K562 (cell line): ENCODE results near the gene RTL10. TPM values are rescaled to one million over a fixed set of nuclear protein-coding genes. Genes with fewer than 3 reads are reported as not detected.

Experiments
- ARHGAP35 ChIP-seq: fragments of 450-650 bp; IDR thresholded peaks from 2 replicates; pipeline ENCODE4 v1.6.1; 2018; ENCODE audit not compliant: partially characterized antibody
- ARNT ChIP-seq, 2 experiments: fragments of 450-650 bp; IDR thresholded peaks; 2 replicates each; pipeline ENCODE4 v1.6.1; 2016; ENCODE audit warnings: mild to moderate bottlenecking in 1 of 2
- KDM4B ChIP-seq, 2 experiments: fragments of 450-650 bp in 1 of 2; sonication (generic) in 1 of 2; IDR thresholded peaks; 2 replicates each; pipeline ENCODE4 v1.6.1; 2016 to 2017; ENCODE audit warnings: borderline replicate concordance in 2 of 2, antibody characterized with exemption in 1 of 2, low read depth in 1 of 2, mild to moderate bottlenecking in 1 of 2
- RAD51 ChIP-seq: fragments of 450-650 bp; IDR thresholded peaks from 2 replicates; pipeline ENCODE4 v1.7.1; 2016; ENCODE audit warnings: low read depth, mild to moderate bottlenecking, borderline replicate concordance
- TBL1XR1 ChIP-seq, 2 experiments: IDR thresholded peaks; 2 replicates each; pipeline ENCODE4 v1.6.1; 2012; ENCODE audit warnings: improper control_type of control experiment in 2 of 2, low read length in 2 of 2, mild to moderate bottlenecking in 1 of 2
- TBP ChIP-seq: optimal IDR thresholded peaks from 2 replicates; pipeline ENCODE3; 2011; ENCODE audit warnings: low read depth, low read length, improper control_type of control experiment
- ZNF561 ChIP-seq: fragments of 450-650 bp; formaldehyde crosslinking; conservative IDR thresholded peaks from 2 replicates; pipeline ENCODE4 v1.4.0; 2020; ENCODE audit warnings: mild to moderate bottlenecking, moderate library complexity
- polyA plus RNA-seq, 8 experiments: library from polyadenylated mRNA; depleted of rRNA in 4 of 8; stranded (reverse) in 5 of 8; unstranded in 3 of 8; fragments of >200 nt; fragmentation: Nextera tagmentation in 2 of 8; fragmentation: Illumina TruSeq in 1 of 8; extraction: Ambion mirVana in 2 of 8; extraction: Trizol in 1 of 8; gene quantifications; 2 replicates each; pipeline versions ENCODE4 v1.2.1 to v1.2.3, GENCODE V29; 2011 to 2014; ENCODE audit warnings: inconsistent platforms in 1 of 8, missing spikeins in 1 of 8
- total RNA-seq, 7 experiments: library from RNA; depleted of rRNA in 6 of 7; stranded (reverse); fragments of >200 nt in 6 of 7; fragmentation: Illumina TruSeq in 2 of 7; extraction: Trizol in 2 of 7; gene quantifications; 2 replicates each; pipeline versions ENCODE4 v1.2.1 to v1.2.3, GENCODE V29; 2011 to 2021; ENCODE audit warnings: low replicate concordance in 1 of 7
- TF ChIP-seq, protein P1 (sequence below): fragments of 450-650 bp; IDR thresholded peaks from 2 replicates; pipeline ENCODE4 v1.6.1; 2016; ENCODE audit warnings: low read depth
- TF ChIP-seq, protein P2 (sequence below): fragments of 250-450 bp; sonication (Bioruptor Pico); IDR thresholded peaks from 2 replicates; pipeline ENCODE4 v1.9.0; 2021; ENCODE audit warnings: mild to moderate bottlenecking, inconsistent platforms
- TF ChIP-seq, protein P3 (sequence below): fragments of 450-650 bp; formaldehyde crosslinking; IDR thresholded peaks from 2 replicates; pipeline ENCODE4 v1.4.0; 2020; ENCODE audit warnings: mild to moderate bottlenecking, moderate library complexity
- TF ChIP-seq, protein P4 (sequence below): fragments of 450-650 bp; IDR thresholded peaks from 2 replicates; pipeline ENCODE4 v1.7.0; 2016; ENCODE audit warnings: borderline replicate concordance
- TF ChIP-seq, protein P5 (sequence below): IDR thresholded peaks from 2 replicates; pipeline ENCODE4 v1.6.1; 2011; ENCODE audit not compliant: insufficient read length; ENCODE audit errors: extremely low read depth

Gene RTL10
- total and polyA plus RNA-seq, 9 of the 15 experiments (the other 6 are each of a cell fraction or from before 2014, with no cell fraction given): 19.8 to 75.5 (median 32.5) TPM

DNA sequence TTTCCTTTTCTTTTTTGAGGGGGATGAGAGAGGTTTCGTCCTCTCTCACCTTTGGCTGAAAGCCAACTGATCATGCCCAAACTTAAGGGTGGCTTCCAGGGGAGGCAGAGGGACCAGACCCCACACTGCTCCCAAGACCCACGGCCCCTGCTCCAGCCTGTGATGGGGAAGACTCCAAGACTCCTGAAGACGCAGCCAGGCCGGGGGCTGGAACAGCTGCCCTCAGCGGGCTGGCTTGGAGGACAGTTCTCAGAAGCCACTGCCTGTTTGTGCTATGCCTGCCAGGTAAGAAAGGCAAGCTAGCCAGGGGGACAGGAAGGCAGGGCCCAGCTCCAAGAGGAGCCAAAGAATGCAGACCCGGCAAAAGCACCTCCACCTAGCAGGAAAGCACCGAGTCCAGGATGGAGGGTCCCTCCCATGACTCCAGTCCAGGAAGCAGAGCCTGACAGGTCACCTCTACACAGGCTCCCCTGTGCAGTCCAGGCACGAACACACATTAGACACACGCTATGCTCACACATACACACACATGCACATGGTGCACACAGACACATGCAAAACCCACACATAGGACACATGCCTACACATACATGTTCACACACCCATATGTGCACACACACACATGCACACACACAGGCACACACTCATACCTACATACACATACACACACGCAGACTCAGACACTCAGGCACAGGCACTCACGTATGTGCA, 31.3 kb downstream of the RTL10 start (continued):
- TF ChIP-seq, protein P1, sequence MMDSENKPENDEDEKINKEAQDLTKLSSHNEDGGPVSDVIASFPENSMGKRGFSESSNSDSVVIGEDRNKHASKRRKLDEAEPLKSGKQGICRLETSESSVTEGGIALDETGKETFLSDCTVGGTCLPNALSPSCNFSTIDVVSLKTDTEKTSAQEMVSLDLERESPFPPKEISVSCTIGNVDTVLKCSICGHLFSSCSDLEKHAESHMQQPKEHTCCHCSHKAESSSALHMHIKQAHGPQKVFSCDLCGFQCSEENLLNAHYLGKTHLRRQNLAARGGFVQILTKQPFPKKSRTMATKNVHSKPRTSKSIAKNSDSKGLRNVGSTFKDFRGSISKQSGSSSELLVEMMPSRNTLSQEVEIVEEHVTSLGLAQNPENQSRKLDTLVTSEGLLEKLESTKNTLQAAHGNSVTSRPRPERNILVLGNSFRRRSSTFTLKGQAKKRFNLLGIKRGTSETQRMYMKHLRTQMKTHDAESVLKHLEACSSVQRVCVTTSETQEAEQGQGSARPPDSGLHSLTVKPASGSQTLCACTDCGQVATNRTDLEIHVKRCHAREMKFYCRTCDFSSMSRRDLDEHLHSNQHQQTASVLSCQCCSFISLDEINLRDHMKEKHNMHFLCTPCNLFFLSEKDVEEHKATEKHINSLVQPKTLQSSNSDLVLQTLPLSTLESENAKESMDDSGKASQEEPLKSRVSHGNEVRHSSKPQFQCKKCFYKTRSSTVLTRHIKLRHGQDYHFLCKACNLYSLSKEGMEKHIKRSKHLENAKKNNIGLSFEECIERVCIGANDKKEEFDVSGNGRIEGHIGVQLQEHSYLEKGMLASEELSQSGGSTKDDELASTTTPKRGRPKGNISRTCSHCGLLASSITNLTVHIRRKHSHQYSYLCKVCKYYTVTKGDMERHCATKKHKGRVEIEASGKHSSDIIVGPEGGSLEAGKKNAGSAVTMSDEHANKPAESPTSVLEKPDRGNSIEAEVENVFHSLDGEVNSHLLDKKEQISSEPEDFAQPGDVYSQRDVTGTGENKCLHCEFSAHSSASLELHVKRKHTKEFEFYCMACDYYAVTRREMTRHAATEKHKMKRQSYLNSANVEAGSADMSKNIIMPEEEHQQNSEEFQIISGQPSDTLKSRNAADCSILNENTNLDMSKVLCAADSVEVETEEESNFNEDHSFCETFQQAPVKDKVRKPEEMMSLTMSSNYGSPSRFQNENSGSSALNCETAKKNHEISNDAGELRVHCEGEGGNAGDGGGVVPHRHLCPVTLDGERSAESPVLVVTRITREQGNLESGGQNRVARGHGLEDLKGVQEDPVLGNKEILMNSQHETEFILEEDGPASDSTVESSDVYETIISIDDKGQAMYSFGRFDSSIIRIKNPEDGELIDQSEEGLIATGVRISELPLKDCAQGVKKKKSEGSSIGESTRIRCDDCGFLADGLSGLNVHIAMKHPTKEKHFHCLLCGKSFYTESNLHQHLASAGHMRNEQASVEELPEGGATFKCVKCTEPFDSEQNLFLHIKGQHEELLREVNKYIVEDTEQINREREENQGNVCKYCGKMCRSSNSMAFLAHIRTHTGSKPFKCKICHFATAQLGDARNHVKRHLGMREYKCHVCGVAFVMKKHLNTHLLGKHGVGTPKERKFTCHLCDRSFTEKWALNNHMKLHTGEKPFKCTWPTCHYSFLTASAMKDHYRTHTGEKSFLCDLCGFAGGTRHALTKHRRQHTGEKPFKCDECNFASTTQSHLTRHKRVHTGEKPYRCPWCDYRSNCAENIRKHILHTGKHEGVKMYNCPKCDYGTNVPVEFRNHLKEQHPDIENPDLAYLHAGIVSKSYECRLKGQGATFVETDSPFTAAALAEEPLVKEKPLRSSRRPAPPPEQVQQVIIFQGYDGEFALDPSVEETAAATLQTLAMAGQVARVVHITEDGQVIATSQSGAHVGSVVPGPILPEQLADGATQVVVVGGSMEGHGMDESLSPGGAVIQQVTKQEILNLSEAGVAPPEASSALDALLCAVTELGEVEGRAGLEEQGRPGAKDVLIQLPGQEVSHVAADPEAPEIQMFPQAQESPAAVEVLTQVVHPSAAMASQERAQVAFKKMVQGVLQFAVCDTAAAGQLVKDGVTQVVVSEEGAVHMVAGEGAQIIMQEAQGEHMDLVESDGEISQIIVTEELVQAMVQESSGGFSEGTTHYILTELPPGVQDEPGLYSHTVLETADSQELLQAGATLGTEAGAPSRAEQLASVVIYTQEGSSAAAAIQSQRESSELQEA: no peak
- TF ChIP-seq RAD51 (no peak), TBL1XR1 (IDR thresholded peaks at IDR 0.05; ENCODE audit: low read length in 2 of 2) (no peak), ZNF561 (no peak), KDM4B (IDR thresholded peaks at IDR 0.05; ENCODE audit: borderline replicate concordance in 2 of 2, low read depth in 1 of 2) (0 out of 4 replicates have a peak, but pooled peaks of 1 of the 2 experiments have one; percentile 40), ARNT (IDR thresholded peaks at IDR 0.05) (no peak), TBP (no peak), ARHGAP35 (peak; percentile 73)
- TF ChIP-seq, protein P2, sequence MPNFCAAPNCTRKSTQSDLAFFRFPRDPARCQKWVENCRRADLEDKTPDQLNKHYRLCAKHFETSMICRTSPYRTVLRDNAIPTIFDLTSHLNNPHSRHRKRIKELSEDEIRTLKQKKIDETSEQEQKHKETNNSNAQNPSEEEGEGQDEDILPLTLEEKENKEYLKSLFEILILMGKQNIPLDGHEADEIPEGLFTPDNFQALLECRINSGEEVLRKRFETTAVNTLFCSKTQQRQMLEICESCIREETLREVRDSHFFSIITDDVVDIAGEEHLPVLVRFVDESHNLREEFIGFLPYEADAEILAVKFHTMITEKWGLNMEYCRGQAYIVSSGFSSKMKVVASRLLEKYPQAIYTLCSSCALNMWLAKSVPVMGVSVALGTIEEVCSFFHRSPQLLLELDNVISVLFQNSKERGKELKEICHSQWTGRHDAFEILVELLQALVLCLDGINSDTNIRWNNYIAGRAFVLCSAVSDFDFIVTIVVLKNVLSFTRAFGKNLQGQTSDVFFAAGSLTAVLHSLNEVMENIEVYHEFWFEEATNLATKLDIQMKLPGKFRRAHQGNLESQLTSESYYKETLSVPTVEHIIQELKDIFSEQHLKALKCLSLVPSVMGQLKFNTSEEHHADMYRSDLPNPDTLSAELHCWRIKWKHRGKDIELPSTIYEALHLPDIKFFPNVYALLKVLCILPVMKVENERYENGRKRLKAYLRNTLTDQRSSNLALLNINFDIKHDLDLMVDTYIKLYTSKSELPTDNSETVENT (CRISPR knock-in tag): peak; percentile 69; the same call in 1 of the 2 replicates
- TF ChIP-seq, protein P3, sequence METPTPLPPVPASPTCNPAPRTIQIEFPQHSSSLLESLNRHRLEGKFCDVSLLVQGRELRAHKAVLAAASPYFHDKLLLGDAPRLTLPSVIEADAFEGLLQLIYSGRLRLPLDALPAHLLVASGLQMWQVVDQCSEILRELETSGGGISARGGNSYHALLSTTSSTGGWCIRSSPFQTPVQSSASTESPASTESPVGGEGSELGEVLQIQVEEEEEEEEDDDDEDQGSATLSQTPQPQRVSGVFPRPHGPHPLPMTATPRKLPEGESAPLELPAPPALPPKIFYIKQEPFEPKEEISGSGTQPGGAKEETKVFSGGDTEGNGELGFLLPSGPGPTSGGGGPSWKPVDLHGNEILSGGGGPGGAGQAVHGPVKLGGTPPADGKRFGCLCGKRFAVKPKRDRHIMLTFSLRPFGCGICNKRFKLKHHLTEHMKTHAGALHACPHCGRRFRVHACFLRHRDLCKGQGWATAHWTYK: no peak
- TF ChIP-seq, protein P4, sequence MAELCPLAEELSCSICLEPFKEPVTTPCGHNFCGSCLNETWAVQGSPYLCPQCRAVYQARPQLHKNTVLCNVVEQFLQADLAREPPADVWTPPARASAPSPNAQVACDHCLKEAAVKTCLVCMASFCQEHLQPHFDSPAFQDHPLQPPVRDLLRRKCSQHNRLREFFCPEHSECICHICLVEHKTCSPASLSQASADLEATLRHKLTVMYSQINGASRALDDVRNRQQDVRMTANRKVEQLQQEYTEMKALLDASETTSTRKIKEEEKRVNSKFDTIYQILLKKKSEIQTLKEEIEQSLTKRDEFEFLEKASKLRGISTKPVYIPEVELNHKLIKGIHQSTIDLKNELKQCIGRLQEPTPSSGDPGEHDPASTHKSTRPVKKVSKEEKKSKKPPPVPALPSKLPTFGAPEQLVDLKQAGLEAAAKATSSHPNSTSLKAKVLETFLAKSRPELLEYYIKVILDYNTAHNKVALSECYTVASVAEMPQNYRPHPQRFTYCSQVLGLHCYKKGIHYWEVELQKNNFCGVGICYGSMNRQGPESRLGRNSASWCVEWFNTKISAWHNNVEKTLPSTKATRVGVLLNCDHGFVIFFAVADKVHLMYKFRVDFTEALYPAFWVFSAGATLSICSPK: no peak
- TF ChIP-seq, protein P5, sequence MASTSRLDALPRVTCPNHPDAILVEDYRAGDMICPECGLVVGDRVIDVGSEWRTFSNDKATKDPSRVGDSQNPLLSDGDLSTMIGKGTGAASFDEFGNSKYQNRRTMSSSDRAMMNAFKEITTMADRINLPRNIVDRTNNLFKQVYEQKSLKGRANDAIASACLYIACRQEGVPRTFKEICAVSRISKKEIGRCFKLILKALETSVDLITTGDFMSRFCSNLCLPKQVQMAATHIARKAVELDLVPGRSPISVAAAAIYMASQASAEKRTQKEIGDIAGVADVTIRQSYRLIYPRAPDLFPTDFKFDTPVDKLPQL: no peak
